Sciatic nerve (tissue), 2 donors: ENCODE measurements around the gene MED16. TPM values are rescaled to one million over a fixed set of nuclear protein-coding genes. Genes with fewer than 3 reads are reported as not detected.
"Not testable (repeated sequence)": the region's sequence is repeated elsewhere in the genome, so short reads cannot be mapped to it uniquely, and the experiment has no call there.

ENCODE experiments used
- ATAC-seq: fragments of 200-7000 bp; cut with Tn5 transposase; one replicate; pipeline ENCODE4 v1.9.1; 2020; ENCODE audit warnings: mild to moderate bottlenecking, moderate library complexity
- DNase-seq: peaks from one replicate; pipeline ENCODE4 v3.0.0-alpha.2; 2020; ENCODE audit warnings: low spot score
- intact Hi-C: fragments of 100-400 bp; cut with DNase I; formaldehyde crosslinking; loops from one replicate; pipeline ENCODE4 v1.14.2; 2022
- total RNA-seq: library from RNA; stranded (reverse); fragmentation: NEBNext Ultra II Directional; extraction: Animal tissue kit (Norgen Biotek cat#: 25700); gene quantifications from one replicate; pipeline ENCODE4 v1.2.1, GENCODE V29; 2021
- donor health status: DM: no; HTN: no; CAD: no.
- donor health status: DM: no; HTN: no; CAD: no.

The MED16 gene
- total RNA-seq, 1 donor from 2014 or later, result 55.7 TPM

- DNase-seq, ATAC-seq, intact Hi-C loops: not testable (repeated sequence)
Measured at GRCh38 chr19:878751-879561, 14.0 kb downstream of the MED16 start.

GRCh38 chr19:877992-878660 is 14.9 kb downstream of the MED16 start:
- ATAC-seq, DNase-seq, intact Hi-C loops: not testable (repeated sequence)

GRCh38 chr19:876780-877314 is 16.1 kb downstream of the MED16 start:
- ATAC-seq, result no peak
- intact Hi-C loops, result no loop called here

GRCh38 chr19:876089-876488 is 16.9 kb downstream of the MED16 start:
- intact Hi-C loops, result no loop called here
- DNase-seq, result no peak
- no peak for ATAC-seq

More at GRCh38 chr19:876780-877314, 16.1 kb downstream of the MED16 start:
- no peak for DNase-seq

- peak; percentile 61 for DNase-seq
- no peak for ATAC-seq
- intact Hi-C loops, result no loop called here
Measured at GRCh38 chr19:875265-875879, 17.6 kb downstream of the MED16 start.

- DNase-seq (no peak), ATAC-seq (no peak)
- intact Hi-C loops, result no loop called here
Measured at GRCh38 chr19:873561-874041, 19.4 kb downstream of the MED16 start.

- no peak for DNase-seq
- intact Hi-C loops, result no loop called here
- no peak for ATAC-seq
Measured at GRCh38 chr19:873084-873483, 19.9 kb downstream of the MED16 start.

- peak; percentile 1 for ATAC-seq
- peak; percentile 79 for DNase-seq
- intact Hi-C loops, result no loop called here
Measured at GRCh38 chr19:872266-872951, 20.6 kb downstream of the MED16 start.

GRCh38 chr19:871446-872265 is 21.3 kb downstream of the MED16 start:
- DNase-seq, result no peak
- intact Hi-C loops, result no loop called here

GRCh38 chr19:870963-871401 is 22.0 kb downstream of the MED16 start:
- ATAC-seq, result no peak
- intact Hi-C loops, result no loop called here
- DNase-seq, result no peak

More at GRCh38 chr19:871446-872265, 21.3 kb downstream of the MED16 start:
- no peak for ATAC-seq

- intact Hi-C loops, result no loop called here
- ATAC-seq, result no peak
Measured at GRCh38 chr19:870314-870713, 22.7 kb downstream of the MED16 start.

GRCh38 chr19:869245-870177 is 23.5 kb downstream of the MED16 start:
- intact Hi-C loops, result no loop called here
- ATAC-seq (peak; percentile 77), DNase-seq (peak; percentile 87)

More at GRCh38 chr19:870314-870713, 22.7 kb downstream of the MED16 start:
- DNase-seq, result no peak

GRCh38 chr19:868458-869244 is 24.3 kb downstream of the MED16 start:
- ATAC-seq (peak; percentile 2), DNase-seq (no peak)
- intact Hi-C loops, result no loop called here

GRCh38 chr19:867855-868457 is 25.0 kb downstream of the MED16 start:
- DNase-seq, result no peak
- intact Hi-C loops, result no loop called here
- ATAC-seq, result no peak

GRCh38 chr19:867301-867793 is 25.6 kb downstream of the MED16 start:
- ATAC-seq, result peak; percentile 14
- DNase-seq, result no peak
- intact Hi-C loops, result no loop called here
